ENCODE results near the gene SIVA1.

GRCh38 chr14:104742586-104743455 lies 10.1 kb upstream of the SIVA1 start:
- no peak for TF ChIP-seq CTCF (IDR thresholded peaks at IDR 0.05)
- no peak for TF ChIP-seq POLR2A (IDR thresholded peaks at IDR 0.05)

All from right lobe of liver (tissue), 4 donors.